ENCODE results near the gene RASGRF1. TPM values are rescaled to one million over a fixed set of nuclear protein-coding genes. Genes with fewer than 3 reads are reported as not detected.

RASGRF1 gene
- total RNA-seq, 1 experiment from 2014 or later, result not detected

DNA sequence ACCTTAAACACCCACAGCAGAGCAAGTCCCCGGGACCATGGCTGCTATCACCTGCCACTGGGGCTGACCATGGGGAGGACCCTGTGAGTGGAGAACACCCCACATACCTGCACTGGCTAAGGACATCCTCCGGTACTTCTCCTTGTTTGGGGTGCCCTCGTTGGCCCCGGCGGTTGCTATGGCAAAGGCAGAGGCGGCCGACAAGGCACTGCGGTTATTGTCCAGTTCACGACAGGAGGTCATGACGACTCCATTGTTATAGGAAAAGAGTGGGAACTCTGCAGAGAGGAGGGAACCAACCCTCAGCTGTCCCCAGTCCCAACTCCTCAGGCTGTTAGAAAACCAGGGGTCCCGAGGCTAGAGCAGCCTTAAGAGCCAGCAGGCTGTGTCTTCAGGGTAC, 90.9 kb downstream of the RASGRF1 start:
- BruUV-seq (replicated peaks), result no TSS peak
- ChIA-PET CTCF (no interaction called here), POLR2A (ENCODE audit: unreplicated experiment) (no interaction called here)
- H3K79me2 ChIP-seq (ENCODE audit: low read length), result no peaks in the 10 kb centered on the region
- H3K4me2 ChIP-seq (ENCODE audit: low read length), result no peak overlapping the region
- no peak for DNase-seq
- H3K4me1 ChIP-seq (ENCODE audit: insufficient read depth, low read length), result peaks cover 10% of the 10 kb centered on the region
- H3K9me2 ChIP-seq (replicated peaks; ENCODE audit: low read length), result no peaks in the 10 kb centered on the region
- H3K9ac ChIP-seq (ENCODE audit: low read length), result no peak overlapping the region
- H3K4me3 ChIP-seq (ENCODE audit: low read length), result no peak overlapping the region
- H3K9me3 ChIP-seq (ENCODE audit: low read length), result no peaks in the 10 kb centered on the region
- no peaks in the 10 kb centered on the region for H4K20me1 ChIP-seq (ENCODE audit: low read length)
- no peaks in the 10 kb centered on the region for H3K27me3 ChIP-seq (ENCODE audit: low read length)
- no peak overlapping the region for H2AFZ ChIP-seq (ENCODE audit: low read length)
- intact Hi-C loops (cut with micrococcal nuclease), result no loop called here
- no peak overlapping the region for H3K27ac ChIP-seq (ENCODE audit: low read length)
- no peak for ATAC-seq
- TF ChIP-seq EZH2 (IDR thresholded peaks at IDR 0.05; ENCODE audit: low read length, unreplicated experiment), result no peak
- TF ChIP-seq, protein P1, sequence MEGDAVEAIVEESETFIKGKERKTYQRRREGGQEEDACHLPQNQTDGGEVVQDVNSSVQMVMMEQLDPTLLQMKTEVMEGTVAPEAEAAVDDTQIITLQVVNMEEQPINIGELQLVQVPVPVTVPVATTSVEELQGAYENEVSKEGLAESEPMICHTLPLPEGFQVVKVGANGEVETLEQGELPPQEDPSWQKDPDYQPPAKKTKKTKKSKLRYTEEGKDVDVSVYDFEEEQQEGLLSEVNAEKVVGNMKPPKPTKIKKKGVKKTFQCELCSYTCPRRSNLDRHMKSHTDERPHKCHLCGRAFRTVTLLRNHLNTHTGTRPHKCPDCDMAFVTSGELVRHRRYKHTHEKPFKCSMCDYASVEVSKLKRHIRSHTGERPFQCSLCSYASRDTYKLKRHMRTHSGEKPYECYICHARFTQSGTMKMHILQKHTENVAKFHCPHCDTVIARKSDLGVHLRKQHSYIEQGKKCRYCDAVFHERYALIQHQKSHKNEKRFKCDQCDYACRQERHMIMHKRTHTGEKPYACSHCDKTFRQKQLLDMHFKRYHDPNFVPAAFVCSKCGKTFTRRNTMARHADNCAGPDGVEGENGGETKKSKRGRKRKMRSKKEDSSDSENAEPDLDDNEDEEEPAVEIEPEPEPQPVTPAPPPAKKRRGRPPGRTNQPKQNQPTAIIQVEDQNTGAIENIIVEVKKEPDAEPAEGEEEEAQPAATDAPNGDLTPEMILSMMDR (conservative IDR thresholded peaks at IDR 0.05; ENCODE audit: low read depth, low read length), result no peak
- TF ChIP-seq EZH2phosphoT487 (IDR thresholded peaks at IDR 0.05; ENCODE audit: borderline replicate concordance, low read length), result no peak
- no peaks in the 10 kb centered on the region for H3K36me3 ChIP-seq (ENCODE audit: low read depth, low read length)
- H3F3A ChIP-seq (ENCODE audit: low read length, unreplicated experiment), result no peaks in the 10 kb centered on the region

DNA sequence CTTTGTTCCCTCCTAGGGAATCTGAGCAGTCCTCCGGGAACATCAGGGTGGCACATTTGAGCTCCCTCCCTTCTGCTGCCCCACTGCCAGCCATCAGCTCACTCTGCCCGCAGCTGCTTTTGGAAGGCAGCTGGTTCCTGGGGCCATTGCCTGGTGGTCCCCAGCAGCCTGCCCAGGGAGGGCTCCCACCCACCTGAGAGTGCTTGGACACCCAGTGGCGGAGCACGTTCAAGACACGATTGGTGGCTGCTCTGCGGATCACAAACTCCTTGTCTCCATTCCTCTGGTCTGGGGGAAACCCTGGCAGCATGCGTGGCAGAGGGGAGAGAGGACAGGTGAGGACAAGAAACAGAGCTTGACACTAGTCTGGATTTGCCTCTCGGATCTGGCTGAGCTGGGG, 92.1 kb downstream of the RASGRF1 start:
- H3K27me3 ChIP-seq (ENCODE audit: low read length), result no peaks in the 10 kb centered on the region
- intact Hi-C loops (cut with micrococcal nuclease), result no loop called here
- H2AFZ ChIP-seq (ENCODE audit: low read length), result no peak overlapping the region
- no TSS peak for BruUV-seq (replicated peaks)
- no peak overlapping the region for H3K27ac ChIP-seq (ENCODE audit: low read length)
- no peak for ATAC-seq
- no peaks in the 10 kb centered on the region for H4K20me1 ChIP-seq (ENCODE audit: low read length)
- POLR2A ChIA-PET (ENCODE audit: unreplicated experiment), result no interaction called here
- no peaks in the 10 kb centered on the region for H3K36me3 ChIP-seq (ENCODE audit: low read depth, low read length)
- H3K9me2 ChIP-seq (replicated peaks; ENCODE audit: low read length), result no peaks in the 10 kb centered on the region
- no peaks in the 10 kb centered on the region for H3K9me3 ChIP-seq (ENCODE audit: low read length)
- H3K9ac ChIP-seq (ENCODE audit: low read length), result no peak overlapping the region
- CTCF ChIA-PET, result no interaction called here
- H3F3A ChIP-seq (ENCODE audit: low read length, unreplicated experiment), result no peaks in the 10 kb centered on the region
- H3K4me1 ChIP-seq (ENCODE audit: insufficient read depth, low read length), result 0 out of 2 replicates have a peak, but pooled peaks cover 4% of the 10 kb centered on the region
- no peak overlapping the region for H3K4me2 ChIP-seq (ENCODE audit: low read length)
- TF ChIP-seq EZH2 (IDR thresholded peaks at IDR 0.05; ENCODE audit: low read length, unreplicated experiment) (no peak), EZH2phosphoT487 (IDR thresholded peaks at IDR 0.05; ENCODE audit: borderline replicate concordance, low read length) (no peak)
- TF ChIP-seq, protein P1 (conservative IDR thresholded peaks at IDR 0.05; ENCODE audit: low read depth, low read length), result no peak
- no peak overlapping the region for H3K4me3 ChIP-seq (ENCODE audit: low read length)
- no peak for DNase-seq
- no peaks in the 10 kb centered on the region for H3K79me2 ChIP-seq (ENCODE audit: low read length)

DNA sequence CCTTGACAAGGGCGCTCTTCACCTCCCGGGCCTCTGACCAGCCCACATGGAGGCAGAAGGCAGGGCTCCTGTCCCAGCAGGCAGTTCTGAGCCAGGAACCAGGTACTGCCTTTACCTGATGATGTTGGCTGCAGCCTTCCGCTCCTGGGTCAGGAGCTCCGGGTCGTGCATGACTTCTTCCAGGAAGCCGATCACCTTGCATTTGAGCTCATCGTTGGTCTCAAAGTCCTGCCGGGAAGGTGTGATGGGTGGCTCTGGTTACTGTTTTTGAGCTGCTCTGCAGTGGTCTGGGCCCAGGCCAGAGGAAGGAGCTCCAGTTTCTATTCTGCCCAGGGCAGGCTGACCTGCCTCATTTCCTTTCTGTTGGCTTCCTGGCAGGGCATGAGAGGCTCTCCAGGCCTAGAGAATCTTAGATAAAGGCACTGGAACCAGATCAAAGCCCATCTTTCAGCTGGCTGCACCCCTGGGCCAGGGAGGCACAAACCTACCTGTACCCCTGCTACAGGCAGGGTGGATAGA, 92.5 kb downstream of the RASGRF1 start:
- H3K27ac ChIP-seq (ENCODE audit: low read length), result no peak overlapping the region
- BruUV-seq (replicated peaks), result no TSS peak
- H3K27me3 ChIP-seq (ENCODE audit: low read length), result no peaks in the 10 kb centered on the region
- no peak for TF ChIP-seq EZH2 (IDR thresholded peaks at IDR 0.05; ENCODE audit: low read length, unreplicated experiment)
- no peak for TF ChIP-seq EZH2phosphoT487 (IDR thresholded peaks at IDR 0.05; ENCODE audit: borderline replicate concordance, low read length)
- TF ChIP-seq, protein P1 (conservative IDR thresholded peaks at IDR 0.05; ENCODE audit: low read depth, low read length), result no peak
- ATAC-seq (no peak), DNase-seq (no peak)
- no peaks in the 10 kb centered on the region for H3K36me3 ChIP-seq (ENCODE audit: low read depth, low read length)
- intact Hi-C loops (cut with micrococcal nuclease), result no loop called here
- no peaks in the 10 kb centered on the region for H3K79me2 ChIP-seq (ENCODE audit: low read length)
- no peak overlapping the region for H3K4me3 ChIP-seq (ENCODE audit: low read length)
- ChIA-PET CTCF (no interaction called here), POLR2A (ENCODE audit: unreplicated experiment) (no interaction called here)
- H3K9me3 ChIP-seq (ENCODE audit: low read length), result no peaks in the 10 kb centered on the region
- H3K9me2 ChIP-seq (replicated peaks; ENCODE audit: low read length), result no peaks in the 10 kb centered on the region
- no peak overlapping the region for H2AFZ ChIP-seq (ENCODE audit: low read length)
- no peak overlapping the region for H3K4me2 ChIP-seq (ENCODE audit: low read length)
- 0 out of 2 replicates have a peak, but pooled peaks cover 4% of the 10 kb centered on the region for H3K4me1 ChIP-seq (ENCODE audit: insufficient read depth, low read length)
- no peaks in the 10 kb centered on the region for H3F3A ChIP-seq (ENCODE audit: low read length, unreplicated experiment)
- no peak overlapping the region for H3K9ac ChIP-seq (ENCODE audit: low read length)
- no peaks in the 10 kb centered on the region for H4K20me1 ChIP-seq (ENCODE audit: low read length)
